Measurements from ENCODE around the gene CEP128.

The CEP128 gene

DNA sequence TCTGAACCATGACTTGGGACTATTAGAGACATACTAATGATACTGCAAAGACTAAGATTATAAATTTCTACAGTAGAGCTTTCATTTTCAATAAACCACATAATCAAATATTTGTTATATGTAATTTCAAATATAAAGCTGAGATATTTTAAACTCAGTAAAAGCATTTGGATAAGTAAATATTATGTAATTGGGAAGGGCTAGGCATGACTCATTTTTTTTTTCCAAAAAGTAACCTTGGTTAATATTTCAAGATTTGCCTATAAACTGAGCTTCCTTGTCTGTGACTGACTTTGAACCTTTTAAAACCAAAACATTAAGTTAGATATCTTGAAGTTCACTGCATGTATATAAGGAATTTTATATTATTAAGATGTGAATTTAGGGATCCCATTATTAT is 332.5 kb downstream of the CEP128 start:
- DNase-seq (ENCODE audit: low read depth in 2 of 2) = no peak

DNA sequence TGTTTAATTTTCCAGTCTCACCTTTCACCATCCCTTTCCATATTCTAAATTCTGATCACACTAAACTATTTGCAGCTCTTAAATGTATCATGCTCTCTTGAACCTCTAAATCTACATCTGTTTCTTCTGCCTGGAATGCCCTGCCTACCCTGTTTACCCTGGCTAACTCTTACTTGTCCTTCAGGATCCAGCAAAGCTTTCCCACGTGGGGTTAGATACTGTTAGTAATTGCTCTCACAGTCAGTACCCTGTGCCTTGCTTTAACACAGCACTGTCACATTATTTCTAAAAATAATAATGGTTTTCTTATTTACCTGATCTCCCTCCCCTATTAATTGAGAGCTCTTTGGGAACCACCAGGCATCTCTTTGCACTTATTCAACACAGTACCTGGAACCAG is 333.0 kb downstream of the CEP128 start:
- DNase-seq (ENCODE audit: low read depth in 2 of 2) = no peak

DNA sequence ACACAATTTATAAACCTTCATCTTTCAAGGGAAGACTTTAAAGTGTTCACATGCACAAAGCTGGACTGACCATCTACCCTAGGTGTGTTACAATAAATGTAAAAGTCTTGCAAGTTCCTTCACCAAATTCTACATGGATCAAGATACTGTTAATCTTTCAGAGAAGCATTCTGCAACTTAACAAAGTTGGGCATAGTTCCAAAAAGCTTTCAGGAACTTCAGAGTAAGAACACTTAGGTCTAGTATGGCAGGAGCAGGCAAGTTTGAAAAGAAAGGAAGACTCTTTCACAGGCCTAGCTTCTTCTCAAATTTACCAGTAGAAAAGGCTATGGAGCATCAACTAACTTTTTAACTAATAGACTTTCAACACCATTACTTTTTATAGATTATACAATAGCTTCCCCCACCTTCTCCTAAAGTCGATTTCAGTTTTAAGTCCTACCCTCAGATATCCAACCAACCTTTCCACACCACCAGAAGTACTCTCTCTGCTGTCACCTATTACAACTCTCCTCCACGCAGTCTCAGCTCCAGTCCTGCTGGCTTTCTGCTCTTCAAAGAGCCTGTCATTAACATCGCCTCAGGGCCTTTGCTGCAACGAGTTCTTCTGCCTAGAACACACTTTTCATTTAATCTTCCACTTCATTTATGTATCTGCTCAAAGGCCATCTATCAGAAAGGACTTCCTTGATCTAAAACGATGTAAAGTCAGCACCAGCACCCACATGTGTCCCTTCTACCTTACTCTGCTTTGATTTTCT is 333.9 kb downstream of the CEP128 start:
- no peak for DNase-seq (ENCODE audit: low read depth in 2 of 2)

DNA sequence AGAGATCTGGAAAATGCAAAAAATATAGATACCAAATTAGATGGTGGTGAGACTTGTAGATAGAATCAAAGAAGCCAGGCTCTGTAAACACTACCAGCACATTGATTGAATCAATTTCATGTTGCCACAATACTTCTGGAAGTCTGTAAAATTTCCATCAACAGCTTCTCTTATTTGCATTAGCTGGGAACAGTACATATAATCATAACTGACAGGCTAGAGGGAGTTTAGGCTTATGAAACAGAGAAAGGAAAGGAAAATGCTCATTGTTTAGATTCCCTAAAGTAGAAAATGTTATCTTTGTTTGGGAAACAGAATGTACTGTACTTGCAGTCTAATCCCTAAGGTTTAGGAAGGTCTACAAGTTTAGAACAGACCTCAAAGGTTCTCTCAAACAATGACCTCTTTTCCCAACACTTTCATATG is 335.2 kb downstream of the CEP128 start:
- DNase-seq (ENCODE audit: low read depth in 2 of 2) = no peak

- no peak for DNase-seq (ENCODE audit: low read depth in 2 of 2)
Measured at GRCh38 chr14:80605536-80605935, 336.0 kb downstream of the CEP128 start.

GRCh38 chr14:80602946-80603345 is 338.6 kb downstream of the CEP128 start:
- no peak for DNase-seq (ENCODE audit: low read depth in 2 of 2)

DNA sequence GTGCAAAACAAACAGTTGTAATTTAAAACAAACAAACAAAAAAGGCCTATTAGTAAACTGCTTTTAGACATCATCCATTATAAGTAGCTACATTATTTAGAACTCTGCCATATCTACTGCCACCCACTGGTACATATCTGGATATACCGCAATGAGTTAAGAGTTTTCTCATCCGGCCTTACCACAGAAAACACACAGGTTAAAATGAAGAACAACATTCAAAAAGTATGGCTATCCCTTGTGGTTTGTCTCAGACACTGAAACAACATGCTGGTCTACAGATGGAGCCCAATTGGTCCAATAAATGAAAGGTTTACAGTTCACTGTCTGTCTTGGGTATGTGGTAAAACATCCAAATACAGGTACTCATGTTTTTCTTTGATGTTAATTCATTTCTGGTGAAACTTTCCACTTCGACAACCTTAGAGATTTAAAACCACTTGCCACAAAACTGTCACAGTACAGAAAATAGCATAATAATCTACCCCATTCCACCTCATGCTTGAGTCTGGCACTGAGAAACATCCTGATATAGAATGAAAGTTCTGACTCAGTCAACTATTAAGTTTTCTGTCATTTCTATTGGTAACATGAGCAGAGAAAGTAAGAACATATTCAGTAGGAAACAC is 354.3 kb downstream of the CEP128 start:
- DNase-seq (ENCODE audit: low read depth in 2 of 2) = no peak

DNA sequence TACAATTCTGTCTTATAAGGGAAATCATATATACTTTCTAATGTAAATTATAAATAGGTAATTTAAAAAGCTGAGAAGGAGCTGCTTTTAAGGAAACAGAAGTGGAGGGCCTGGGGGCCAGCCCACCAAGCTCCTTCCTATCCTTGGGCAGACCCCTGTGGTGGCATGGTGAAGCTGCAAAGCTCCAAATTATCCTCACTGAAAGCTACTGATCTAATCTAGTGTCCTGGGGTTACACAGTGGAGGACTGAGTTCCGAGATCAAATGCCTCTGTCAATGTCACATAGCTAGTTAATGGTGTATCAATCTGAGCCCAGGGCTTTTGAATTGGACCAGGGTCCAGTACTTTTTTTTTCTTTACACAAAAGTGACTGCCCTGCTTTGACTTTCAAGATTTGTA is 355.4 kb downstream of the CEP128 start:
- DNase-seq (ENCODE audit: low read depth in 2 of 2) = no peak

DNA sequence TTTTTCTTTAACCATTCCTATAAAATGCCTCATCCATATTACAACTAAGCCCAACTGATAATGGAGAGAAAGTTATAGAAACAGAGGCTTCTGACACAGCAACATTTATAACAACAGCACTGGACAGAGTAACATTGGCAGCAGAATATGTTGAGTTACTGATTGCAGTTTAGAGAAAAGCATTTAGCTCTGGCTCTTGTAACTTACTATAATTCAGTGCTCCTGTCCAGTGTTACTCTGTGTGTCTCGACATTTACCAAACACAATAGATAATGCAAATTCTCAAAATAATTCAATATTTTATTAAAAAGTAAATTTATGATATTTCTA is 356.1 kb downstream of the CEP128 start:
- DNase-seq (ENCODE audit: low read depth in 2 of 2) = no peak

- no peak for DNase-seq (ENCODE audit: low read depth in 2 of 2)
Measured at GRCh38 chr14:80584744-80585505, 356.6 kb downstream of the CEP128 start.

DNA sequence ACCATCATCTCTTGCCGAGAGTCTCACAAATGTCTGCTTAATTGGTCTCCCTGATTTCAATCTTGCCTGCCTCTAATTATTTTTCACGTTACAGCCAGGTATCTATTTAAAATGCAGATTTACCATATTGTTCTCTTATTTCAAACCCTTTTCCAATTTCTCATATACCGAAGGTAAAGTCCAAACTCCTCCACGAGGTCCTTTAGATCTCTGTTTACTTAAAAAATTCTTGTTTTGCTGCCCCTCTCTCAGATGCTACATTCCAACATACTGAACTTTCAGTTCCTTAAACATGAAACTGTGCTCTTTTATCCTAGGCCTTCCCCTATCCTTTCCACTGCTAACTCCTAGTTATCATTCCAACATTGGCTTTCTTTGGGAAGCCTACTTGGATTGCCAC is 363.9 kb downstream of the CEP128 start:
- DNase-seq (ENCODE audit: low read depth in 2 of 2) = no peak

DNA sequence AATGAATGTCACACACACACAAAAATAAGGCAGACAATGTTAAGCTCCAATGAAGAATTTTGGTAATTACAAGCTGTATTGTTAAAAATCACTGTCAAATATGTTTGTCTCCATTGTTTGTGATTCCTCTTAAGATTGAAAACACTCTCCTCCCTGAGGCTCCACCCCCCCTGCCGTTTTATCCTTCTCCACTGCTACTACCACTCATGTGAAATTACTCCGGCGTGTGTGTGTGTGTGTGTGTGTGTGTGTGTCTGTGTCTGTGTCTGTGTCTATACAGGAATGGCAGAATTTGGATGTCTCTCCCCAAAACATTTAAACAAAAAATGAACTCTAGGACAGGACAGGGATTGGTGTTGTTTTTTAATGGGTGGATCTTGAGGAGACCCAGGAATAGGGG is 365.1 kb downstream of the CEP128 start:
- no peak for DNase-seq (ENCODE audit: low read depth in 2 of 2)

DNA sequence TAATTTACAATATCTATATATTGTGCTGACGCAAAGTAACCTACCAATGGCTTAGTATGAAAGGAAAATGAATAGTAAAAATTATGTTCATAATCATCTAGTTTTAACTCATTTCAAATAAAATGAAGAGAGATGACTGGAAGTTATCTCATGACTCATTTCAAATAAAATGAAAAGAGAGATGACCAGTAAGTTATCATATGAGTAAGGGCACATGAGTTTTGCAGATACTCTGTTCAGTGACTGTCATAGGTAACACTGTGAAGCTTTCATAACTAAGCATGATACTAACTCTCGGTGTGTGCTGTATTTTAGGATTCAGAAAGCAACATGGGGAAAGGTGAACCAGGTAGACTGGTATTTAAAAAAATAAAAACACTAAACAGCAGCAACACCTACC is 365.8 kb downstream of the CEP128 start:
- DNase-seq (ENCODE audit: low read depth in 2 of 2) = no peak

DNA sequence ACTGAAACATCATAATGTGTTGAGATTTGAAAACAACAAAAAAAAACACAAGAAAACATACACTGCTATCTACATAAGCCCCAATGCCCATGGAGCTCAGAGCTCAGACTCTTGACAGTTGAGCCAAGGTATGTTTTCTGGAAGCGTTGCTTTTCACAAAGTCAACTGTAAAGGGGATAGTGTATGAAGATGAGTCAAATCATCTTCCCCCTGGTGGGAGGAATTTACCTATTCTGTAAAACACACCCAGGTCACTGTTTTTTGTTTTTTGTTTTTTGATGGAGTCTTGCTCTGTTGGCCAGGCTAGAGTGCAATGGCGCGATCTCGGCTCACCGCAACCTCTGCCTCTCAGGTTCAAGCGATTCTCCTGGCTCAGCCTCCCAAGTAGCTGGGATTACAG is 368.9 kb downstream of the CEP128 start:
- DNase-seq (ENCODE audit: low read depth in 2 of 2) = no peak

GRCh38 chr14:80570930-80571298 is 370.6 kb downstream of the CEP128 start:
- no peak for DNase-seq (ENCODE audit: low read depth in 2 of 2)

GRCh38 chr14:80567905-80568536 is 373.5 kb downstream of the CEP128 start:
- DNase-seq (ENCODE audit: low read depth in 2 of 2) = no peak

- no peak for DNase-seq (ENCODE audit: low read depth in 2 of 2)
Measured at GRCh38 chr14:80565001-80565400, 376.5 kb downstream of the CEP128 start.

DNA sequence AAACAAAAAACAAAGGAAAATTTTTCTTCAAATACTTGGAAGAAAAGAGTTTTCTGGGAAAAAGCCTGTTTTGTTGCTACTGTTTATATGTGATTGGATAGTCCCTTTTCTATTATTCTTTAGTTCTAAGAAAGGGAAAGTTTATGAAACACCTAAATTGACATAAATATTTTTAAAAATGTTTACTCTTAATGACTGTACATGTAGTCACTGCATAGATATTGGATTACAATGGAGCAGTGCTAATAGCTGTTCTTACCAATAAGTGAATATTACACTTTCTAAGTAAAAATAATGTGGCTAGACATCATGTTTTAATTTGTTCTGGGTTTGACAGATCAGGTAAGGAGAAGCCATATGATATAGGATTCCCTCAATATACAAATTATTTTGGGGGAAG is 377.5 kb downstream of the CEP128 start:
- DNase-seq (ENCODE audit: low read depth in 2 of 2) = no peak

GRCh38 chr14:80560800-80561657 is 380.5 kb downstream of the CEP128 start:
- DNase-seq (ENCODE audit: low read depth in 2 of 2) = no peak

GRCh38 chr14:80554139-80554538 is 387.4 kb downstream of the CEP128 start:
- no peak for DNase-seq (ENCODE audit: low read depth in 2 of 2)

GRCh38 chr14:80549141-80549540 is 392.4 kb downstream of the CEP128 start:
- DNase-seq (ENCODE audit: low read depth in 2 of 2) = no peak
